GM12891 (cell line): Measurements from ENCODE around the gene CACTIN.

Experiments
- DNase-seq: peaks from one replicate; pipeline ENCODE4 v3.0.0; 2011; ENCODE audit warnings: low spot score; ENCODE audit not compliant: insufficient read length
- FAIRE-seq: peaks from 2 replicates; lab custom pipeline; 2011; peaks lifted over from hg19 to GRCh38; lab: Jason Lieb, UNC
- PAX5 ChIP-seq: IDR thresholded peaks from 2 replicates; pipeline ENCODE4 v1.6.1; 2011; ENCODE audit warnings: low read length, moderate library complexity, mild to moderate bottlenecking; ENCODE audit not compliant: insufficient read depth, severe bottlenecking
- POLR2A ChIP-seq: IDR thresholded peaks from 2 replicates; pipeline ENCODE4 v1.6.1; 2011; ENCODE audit warnings: low read depth, low read length, control low read depth
- POLR2AphosphoS5 ChIP-seq: IDR thresholded peaks from 2 replicates; pipeline ENCODE4 v1.6.1; 2011; ENCODE audit warnings: low read depth, low read length, control low read depth
- POU2F2 ChIP-seq: IDR thresholded peaks from 2 replicates; pipeline ENCODE4 v1.6.1; 2011; ENCODE audit warnings: low read depth, mild to moderate bottlenecking, control low read depth, low read length, moderate library complexity
- SPI1 ChIP-seq: IDR thresholded peaks from 2 replicates; pipeline ENCODE4 v1.6.1; 2011; ENCODE audit warnings: low read depth, low read length, control low read depth
- TAF1 ChIP-seq: IDR thresholded peaks from 2 replicates; pipeline ENCODE4 v1.6.1; 2011; ENCODE audit warnings: low read depth, low read length, control low read depth

The CACTIN gene

GRCh38 chr19:3639479-3639878, 12.9 kb upstream of the CACTIN start:
- no peak for FAIRE-seq
- no peak for TF ChIP-seq POLR2AphosphoS5
- TF ChIP-seq POU2F2: no peak
- no peak for TF ChIP-seq POLR2A
- TF ChIP-seq TAF1: no peak
- no peak for TF ChIP-seq PAX5
- no peak for TF ChIP-seq SPI1
- no peak for DNase-seq

GRCh38 chr19:3638208-3639193, 11.9 kb upstream of the CACTIN start:
- FAIRE-seq (no peak), DNase-seq (no peak)
- TF ChIP-seq SPI1 (no peak), TAF1 (no peak), PAX5 (no peak), POLR2AphosphoS5 (no peak), POU2F2 (no peak), POLR2A (no peak)

GRCh38 chr19:3637621-3638020, 11.0 kb upstream of the CACTIN start:
- TF ChIP-seq SPI1 (no peak), POU2F2 (no peak), PAX5 (no peak), TAF1 (no peak), POLR2AphosphoS5 (no peak), POLR2A (no peak)
- FAIRE-seq (no peak), DNase-seq (no peak)

GRCh38 chr19:3636962-3637361, 10.4 kb upstream of the CACTIN start:
- no peak for FAIRE-seq
- TF ChIP-seq SPI1 (no peak), POLR2A (no peak), PAX5 (no peak), POLR2AphosphoS5 (no peak), POU2F2 (no peak), TAF1 (no peak)
- DNase-seq: no peak

GRCh38 chr19:3636506-3636905, 9.9 kb upstream of the CACTIN start:
- FAIRE-seq (no peak), DNase-seq (no peak)
- TF ChIP-seq SPI1 (no peak), PAX5 (no peak), TAF1 (no peak), POLR2A (no peak), POU2F2 (no peak), POLR2AphosphoS5 (no peak)

- no peak for DNase-seq
- no peak for FAIRE-seq
- TF ChIP-seq POU2F2 (no peak), TAF1 (no peak), POLR2A (no peak), PAX5 (no peak), SPI1 (no peak), POLR2AphosphoS5 (no peak)
Measured at GRCh38 chr19:3634496-3635045, 8.0 kb upstream of the CACTIN start.

- TF ChIP-seq TAF1 (no peak), POLR2AphosphoS5 (no peak), SPI1 (no peak), POLR2A (no peak), PAX5 (no peak), POU2F2 (no peak)
- FAIRE-seq (no peak), DNase-seq (no peak)
Measured at GRCh38 chr19:3633559-3633988, 7.0 kb upstream of the CACTIN start.

- DNase-seq (no peak), FAIRE-seq (no peak)
- no peak for TF ChIP-seq POLR2A
- TF ChIP-seq SPI1: no peak
- no peak for TF ChIP-seq POU2F2
- no peak for TF ChIP-seq TAF1
- TF ChIP-seq PAX5: no peak
- TF ChIP-seq POLR2AphosphoS5: no peak
Measured at GRCh38 chr19:3632739-3633558, 6.4 kb upstream of the CACTIN start.

- DNase-seq (no peak), FAIRE-seq (no peak)
- TF ChIP-seq PAX5 (no peak), POLR2A (no peak), SPI1 (no peak), TAF1 (no peak)
Measured at GRCh38 chr19:3632098-3632497, 5.5 kb upstream of the CACTIN start.
